Fibroblast of peridontal ligament (primary cell): ENCODE data around the gene SPR.
"Not testable (repeated sequence)": the region's sequence is repeated elsewhere in the genome, so short reads cannot be mapped to it uniquely, and the experiment has no call there.

Experiments
- DNase-seq: peaks from one replicate; pipeline ENCODE4 v3.0.0-alpha.2; 2010; ENCODE audit errors: extremely low read depth

The SPR gene

GRCh38 chr2:72888438-72889202, 1.4 kb downstream of the SPR start:
- no peak for DNase-seq

- DNase-seq = no peak
Measured at GRCh38 chr2:72889991-72890390, 2.8 kb downstream of the SPR start.

- DNase-seq = no peak
Measured at GRCh38 chr2:72891091-72891818, 4.0 kb downstream of the SPR start.

DNA sequence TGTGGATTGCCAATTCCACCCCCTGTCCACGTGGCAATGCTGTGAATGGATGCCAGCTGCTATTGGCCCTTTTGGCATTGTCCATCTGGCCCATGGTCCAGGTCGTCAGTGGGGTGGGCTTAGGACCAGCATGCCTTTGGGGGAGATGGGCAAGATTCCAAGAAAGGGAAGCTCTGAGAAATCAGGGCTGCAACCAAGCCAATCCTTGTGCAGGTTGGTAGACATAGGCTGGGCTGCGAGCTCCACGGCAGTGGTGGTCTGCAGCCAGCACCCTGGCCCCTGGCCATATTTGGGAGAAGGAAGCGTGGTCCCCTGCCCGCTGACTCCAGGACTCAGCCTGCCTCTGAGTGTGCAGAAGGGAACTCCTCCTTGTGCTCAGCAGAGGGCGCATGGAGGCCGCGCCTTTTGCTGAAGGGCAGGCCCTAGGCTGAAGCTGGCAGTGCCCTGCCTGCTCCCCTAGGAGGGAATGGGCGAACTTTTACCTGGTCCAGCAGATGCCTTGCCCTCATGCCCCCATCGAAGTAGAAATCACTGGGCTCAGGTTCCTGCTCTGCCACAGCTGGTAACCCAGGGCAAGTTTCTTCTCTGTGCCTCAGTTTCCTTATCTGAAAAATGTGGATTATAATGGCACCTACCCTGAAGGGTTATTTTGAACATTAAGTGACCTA, 5.4 kb downstream of the SPR start:
- peak; percentile 72 for DNase-seq

DNA sequence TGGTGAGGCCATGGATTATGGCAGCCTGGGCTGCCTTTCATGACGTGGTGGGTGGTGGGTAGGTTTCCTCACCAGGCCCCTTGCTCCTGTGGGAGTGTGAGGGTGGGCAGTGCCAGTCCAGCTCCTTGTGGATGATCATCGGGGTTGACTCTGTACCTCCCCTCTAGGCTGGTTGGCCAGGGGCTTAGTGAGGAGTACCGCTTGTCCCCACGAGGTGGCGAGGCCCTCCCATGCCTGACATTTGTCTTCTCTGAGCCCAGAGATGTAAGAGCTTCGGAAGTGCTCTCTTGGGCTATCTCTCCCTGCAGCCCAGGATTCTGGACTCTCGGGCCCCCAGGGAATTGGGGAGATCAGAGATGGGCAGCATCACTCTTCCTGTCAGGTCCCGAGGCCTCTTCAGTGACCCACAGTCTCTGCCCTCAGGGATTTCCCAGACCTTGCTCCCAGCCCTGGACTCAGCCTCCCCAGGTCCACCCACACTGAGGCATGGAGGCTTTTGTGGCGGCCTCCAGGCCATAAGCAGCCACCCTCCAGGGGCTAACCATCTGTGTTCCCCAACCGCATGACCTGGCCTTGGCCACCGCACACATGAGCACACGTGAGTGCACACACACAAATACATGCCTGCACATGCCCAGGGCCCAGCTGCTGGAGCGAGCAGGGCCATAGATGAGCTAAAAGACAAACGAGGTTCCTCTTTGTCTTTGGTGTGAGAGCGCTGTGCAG, 6.5 kb downstream of the SPR start:
- peak; percentile 66 for DNase-seq

- DNase-seq = no peak
Measured at GRCh38 chr2:72894514-72894913, 7.3 kb downstream of the SPR start.

- no peak for DNase-seq
Measured at GRCh38 chr2:72895154-72895553, 7.9 kb downstream of the SPR start.

DNA sequence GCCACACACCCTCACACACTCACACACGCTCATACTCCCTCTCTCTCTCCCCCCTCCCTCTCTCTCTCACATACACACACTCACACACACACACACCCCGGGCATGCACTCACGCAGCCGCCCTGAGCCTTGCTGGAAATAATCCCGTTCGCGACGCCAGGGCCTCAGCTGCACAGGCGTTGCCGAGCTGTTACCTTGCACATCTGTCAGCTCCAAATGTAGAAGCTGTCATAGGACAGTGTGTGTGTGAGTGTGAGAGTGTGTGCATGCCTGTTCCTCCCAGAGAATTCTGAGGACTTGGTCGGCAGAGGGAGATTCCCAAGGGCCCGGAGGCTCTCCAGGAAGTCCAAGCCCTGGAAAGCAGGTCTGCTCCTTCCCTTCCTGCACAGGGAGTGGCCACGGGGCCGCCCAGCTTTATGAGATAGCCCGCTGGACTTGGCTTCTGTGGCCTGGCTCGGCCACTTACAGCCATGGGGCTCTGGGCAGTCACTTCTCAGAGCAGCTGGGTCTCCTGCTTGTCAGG, 8.6 kb downstream of the SPR start:
- DNase-seq = peak; percentile 57

DNA sequence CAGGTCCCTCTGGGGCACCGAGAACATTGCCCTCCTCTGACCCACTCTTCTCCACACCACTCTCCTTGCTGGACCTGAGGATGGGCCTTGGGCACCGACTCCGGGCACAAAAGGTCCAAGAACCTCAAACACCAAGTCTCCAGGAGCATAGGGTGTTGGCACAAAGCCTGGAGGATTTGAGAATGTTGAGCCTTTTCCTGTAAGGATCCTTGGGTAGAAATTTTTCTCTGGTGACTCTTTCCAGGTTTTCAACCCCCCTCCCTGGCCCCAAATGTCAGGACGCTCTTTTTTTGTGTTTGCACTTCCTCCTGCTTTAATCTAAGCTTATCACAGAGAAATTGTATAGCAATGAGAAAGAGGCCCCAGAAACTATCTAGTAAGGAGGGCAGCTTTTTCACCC, 9.2 kb downstream of the SPR start:
- no peak for DNase-seq

- DNase-seq = no peak
Measured at GRCh38 chr2:72897785-72898584, 10.8 kb downstream of the SPR start.

- no peak for DNase-seq
Measured at GRCh38 chr2:72898585-72898906, 11.3 kb downstream of the SPR start.

DNA sequence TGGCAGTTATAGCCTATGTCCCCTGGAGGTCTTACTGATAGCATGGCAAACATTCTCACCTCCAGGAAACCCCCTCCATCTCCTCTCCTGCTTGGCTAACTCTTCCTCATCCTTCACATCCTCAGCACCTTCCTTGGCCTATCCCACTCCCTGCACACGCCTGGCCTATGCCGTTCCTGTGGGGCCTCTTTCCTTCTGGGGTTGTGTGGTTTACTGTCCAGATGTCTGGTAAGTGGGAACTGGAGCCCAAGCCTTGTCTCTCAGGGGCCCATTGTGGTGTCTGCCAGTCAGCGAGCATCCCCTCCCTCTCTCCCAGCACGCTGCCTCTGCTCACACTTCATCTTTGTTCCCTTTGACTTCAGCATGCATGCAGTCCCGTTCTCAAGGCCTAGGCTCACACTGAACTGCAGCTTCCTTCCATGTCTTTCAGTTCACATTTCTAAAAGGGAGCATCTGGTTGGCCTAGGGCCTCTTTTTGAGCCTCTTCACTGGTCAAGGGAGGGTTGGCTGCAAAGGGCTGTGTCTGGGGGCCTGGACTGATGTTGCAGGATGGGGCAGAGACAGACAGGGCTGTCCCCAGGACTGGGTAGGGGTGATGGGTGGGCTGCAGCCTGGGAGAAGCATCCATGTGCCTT, 13.1 kb downstream of the SPR start:
- no peak for DNase-seq

DNA sequence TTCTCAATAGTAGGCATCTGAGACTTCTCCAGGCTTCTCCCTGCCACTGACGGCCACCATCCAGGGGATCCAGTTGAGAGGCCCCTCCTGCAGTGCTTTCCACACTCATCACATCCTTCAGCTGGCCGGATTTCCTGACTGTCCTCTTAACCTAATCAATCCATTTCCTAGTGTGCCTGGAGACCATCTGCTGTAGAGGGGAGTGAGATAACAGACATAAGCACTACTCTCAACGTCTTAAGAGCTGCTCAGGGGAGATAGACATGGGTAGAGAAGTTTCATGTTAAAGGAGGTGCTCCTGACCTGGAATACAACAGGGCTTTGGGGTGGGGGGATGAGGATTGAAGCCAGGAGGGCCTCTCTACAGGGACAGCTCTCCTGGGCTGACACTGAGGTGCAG, 14.2 kb downstream of the SPR start:
- no peak for DNase-seq

DNA sequence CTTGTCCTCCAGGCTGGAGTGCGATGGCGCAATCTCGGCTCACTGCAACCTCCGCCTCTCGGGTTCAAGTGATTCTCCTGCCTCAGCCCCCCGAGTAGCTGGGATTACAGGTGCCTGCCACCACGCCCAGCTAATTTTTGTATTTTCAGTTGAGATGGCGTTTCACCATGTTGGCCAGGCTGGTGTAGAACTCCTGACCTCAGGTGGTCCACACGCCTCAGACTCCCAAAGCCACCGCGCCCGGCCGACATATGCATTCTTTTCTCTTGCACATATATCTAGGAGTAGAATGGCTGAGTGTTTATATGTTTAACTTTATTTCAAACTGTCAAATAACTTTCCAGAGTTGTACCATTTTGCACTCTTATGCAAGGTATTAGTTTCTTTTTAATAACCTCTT, 20.2 kb downstream of the SPR start:
- DNase-seq = not testable (repeated sequence)

DNA sequence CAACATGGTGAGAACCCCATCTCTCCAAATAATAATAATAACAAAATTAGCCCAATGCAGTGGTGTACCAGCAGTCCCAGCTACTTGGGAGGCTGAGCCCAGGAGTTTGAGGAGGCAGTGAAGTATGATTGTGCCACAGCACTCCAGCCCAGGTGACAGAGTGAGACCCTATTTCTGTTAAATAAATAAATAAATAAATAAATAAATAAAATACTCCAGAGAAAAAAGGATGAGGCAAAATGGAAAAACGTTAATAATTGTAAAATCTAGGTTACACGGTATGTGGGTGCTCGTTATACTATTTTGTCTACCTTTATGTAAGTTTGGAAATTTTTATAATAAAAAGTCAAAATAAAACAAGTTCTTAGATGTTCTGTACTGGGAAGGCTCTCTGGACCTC, 21.5 kb downstream of the SPR start:
- DNase-seq = no peak

GRCh38 chr2:72911256-72911655, 24.0 kb downstream of the SPR start:
- DNase-seq = no peak

DNA sequence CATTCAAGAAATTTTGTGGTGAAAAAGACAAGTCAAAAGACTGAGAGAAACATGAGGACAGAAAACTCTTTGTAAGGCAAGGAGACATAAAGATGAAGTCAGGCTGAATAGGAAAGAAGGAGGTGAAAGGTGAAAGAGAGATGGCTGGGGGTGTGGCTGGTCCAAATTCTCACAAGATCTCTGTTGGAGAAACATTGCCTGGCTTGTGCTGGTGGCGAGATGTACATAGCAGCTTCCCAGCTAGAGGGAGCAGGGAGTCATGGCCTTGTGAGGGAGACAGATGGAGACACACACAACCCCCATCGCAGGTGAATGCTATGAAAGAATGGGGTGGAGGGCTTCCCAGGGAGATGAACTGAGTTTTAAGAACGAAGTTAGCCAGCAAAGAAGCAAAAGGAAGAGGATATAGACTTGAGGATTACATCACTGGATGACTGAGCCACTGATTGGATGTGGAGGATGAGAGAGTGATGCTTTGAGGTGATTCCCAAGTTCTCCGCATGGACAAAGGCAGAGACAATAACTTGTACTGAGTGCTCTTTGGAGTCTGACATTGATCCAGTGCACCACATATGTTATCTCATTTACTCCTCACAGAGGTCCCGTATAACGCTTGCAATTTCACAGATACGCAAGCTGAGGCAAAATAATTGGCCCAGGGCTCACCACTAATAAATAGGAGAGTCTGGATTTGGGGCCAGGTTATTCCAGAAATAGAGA, 26.4 kb downstream of the SPR start:
- no peak for DNase-seq

DNA sequence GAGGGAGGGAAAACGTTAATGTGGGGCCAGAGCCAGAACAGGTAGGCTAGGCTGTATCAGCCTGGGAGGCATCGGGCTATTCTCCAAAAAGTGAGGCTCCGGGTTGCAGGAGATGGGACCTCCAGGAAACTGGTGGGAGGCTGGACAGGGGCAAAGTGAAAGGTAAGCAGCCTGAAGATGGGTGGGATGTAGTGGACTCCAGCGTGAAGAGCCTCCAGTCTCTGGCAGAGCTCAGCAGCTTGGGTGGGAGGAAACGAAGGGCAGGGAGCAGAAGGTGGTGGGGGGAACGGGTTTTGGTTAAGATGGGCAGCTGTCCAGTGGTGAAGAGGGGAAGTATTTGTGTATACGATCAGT, 27.0 kb downstream of the SPR start:
- no peak for DNase-seq

DNA sequence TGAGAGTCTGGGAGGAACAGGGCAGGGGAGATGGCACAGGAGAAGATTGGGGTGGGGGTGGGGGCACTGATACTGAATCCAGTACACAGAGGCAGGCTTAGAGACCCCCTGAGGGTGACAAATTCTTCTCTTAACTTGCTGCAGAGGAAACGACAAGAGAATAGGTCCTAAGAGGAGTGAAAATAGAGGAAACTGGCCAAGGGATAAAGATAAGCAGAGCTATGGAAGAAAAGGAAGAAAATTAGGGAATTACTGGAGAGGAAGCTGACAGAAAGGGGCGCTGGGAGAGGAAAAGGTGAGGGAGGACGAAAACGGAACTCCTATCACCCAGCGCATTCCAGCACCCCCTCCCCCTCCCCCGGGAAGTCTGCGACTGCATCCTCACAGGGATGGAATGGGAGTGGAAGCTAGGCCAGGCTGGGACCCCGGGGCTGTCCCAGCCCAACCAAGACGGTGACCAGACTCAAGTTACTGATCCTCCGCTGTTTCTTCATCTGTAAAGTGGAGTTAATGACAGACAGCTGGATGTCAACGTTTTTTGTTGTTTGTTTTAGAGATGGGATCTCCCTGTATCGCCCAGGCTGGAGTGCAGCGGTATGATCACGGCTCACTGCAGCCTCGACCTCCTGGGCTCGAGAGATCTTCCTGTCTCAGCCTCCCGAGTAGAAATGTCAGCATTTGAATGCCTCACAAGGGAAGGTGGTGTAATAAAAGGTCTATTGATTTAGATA, 27.5 kb downstream of the SPR start:
- no peak for DNase-seq
